Measurements from ENCODE around the gene EHHADH.

DNA sequence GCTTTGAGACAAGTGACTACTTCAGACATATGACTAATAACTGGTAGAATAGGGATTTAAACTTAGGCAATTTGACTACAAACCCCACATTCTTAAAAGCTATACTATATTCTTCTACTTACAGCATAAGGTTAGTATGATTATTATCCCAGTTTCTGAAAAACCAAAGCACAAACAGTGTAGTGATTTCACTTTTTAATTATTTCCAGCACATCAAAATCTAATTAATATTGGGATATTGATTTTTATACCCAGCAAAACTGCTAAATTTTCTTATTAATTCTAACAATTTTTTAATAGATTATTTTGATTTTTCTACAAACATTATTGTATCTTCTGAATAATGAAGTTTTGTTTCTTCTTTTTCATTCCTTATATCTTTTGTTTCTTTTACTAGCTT lies 16.9 kb downstream of the EHHADH start:
- TF ChIP-seq CTCF (IDR thresholded peaks at IDR 0.05 in 2 of 3, conservative IDR thresholded peaks at IDR 0.05 in 1 of 3; ENCODE audit: borderline replicate concordance in 1 of 3, insufficient read depth in 1 of 3, low read depth in 2 of 3, low read length in 2 of 3) (no peak), POLR2A (IDR thresholded peaks at IDR 0.05; ENCODE audit: borderline replicate concordance, extremely low read depth, insufficient read depth, insufficient read length) (no peak), POLR2AphosphoS5 (IDR thresholded peaks at IDR 0.05; ENCODE audit: low read depth, low read length) (no peak), EZH2 (IDR thresholded peaks at IDR 0.05) (no peak), CEBPB (IDR thresholded peaks at IDR 0.05; ENCODE audit: low read depth) (no peak), CBX3 (IDR thresholded peaks at IDR 0.05; ENCODE audit: low read depth) (no peak), EZH2phosphoT487 (IDR thresholded peaks at IDR 0.05; ENCODE audit: borderline replicate concordance) (no peak), EGR1 (IDR thresholded peaks at IDR 0.05; ENCODE audit: low read depth) (no peak), SP1 (IDR thresholded peaks at IDR 0.05; ENCODE audit: low read depth) (no peak), ATF3 (IDR thresholded peaks at IDR 0.05) (no peak)
- TF ChIP-seq, protein P1, sequence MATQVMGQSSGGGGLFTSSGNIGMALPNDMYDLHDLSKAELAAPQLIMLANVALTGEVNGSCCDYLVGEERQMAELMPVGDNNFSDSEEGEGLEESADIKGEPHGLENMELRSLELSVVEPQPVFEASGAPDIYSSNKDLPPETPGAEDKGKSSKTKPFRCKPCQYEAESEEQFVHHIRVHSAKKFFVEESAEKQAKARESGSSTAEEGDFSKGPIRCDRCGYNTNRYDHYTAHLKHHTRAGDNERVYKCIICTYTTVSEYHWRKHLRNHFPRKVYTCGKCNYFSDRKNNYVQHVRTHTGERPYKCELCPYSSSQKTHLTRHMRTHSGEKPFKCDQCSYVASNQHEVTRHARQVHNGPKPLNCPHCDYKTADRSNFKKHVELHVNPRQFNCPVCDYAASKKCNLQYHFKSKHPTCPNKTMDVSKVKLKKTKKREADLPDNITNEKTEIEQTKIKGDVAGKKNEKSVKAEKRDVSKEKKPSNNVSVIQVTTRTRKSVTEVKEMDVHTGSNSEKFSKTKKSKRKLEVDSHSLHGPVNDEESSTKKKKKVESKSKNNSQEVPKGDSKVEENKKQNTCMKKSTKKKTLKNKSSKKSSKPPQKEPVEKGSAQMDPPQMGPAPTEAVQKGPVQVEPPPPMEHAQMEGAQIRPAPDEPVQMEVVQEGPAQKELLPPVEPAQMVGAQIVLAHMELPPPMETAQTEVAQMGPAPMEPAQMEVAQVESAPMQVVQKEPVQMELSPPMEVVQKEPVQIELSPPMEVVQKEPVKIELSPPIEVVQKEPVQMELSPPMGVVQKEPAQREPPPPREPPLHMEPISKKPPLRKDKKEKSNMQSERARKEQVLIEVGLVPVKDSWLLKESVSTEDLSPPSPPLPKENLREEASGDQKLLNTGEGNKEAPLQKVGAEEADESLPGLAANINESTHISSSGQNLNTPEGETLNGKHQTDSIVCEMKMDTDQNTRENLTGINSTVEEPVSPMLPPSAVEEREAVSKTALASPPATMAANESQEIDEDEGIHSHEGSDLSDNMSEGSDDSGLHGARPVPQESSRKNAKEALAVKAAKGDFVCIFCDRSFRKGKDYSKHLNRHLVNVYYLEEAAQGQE (IDR thresholded peaks at IDR 0.05; ENCODE audit: low read depth) = no peak
- TF ChIP-seq, protein P2, sequence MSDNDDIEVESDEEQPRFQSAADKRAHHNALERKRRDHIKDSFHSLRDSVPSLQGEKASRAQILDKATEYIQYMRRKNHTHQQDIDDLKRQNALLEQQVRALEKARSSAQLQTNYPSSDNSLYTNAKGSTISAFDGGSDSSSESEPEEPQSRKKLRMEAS (IDR thresholded peaks at IDR 0.05) = no peak

Measured in HCT116 (cell line).